HG02642 (cell line): ENCODE results near the gene SCLY.

ENCODE experiments used
- ATAC-seq: cut with Tn5 transposase; IDR thresholded peaks from one replicate; pipeline ENCODE4 v1.9.1; 2021; ENCODE audit warnings: mild to moderate bottlenecking; ENCODE audit not compliant: unreplicated experiment, poor library complexity

SCLY gene

GRCh38 chr2:238067939-238068338, 7.1 kb downstream of the SCLY start:
- ATAC-seq, result no peak

- no peak for ATAC-seq
These were observed 8.4 kb downstream of the SCLY start for GRCh38 chr2:238069021-238069709.

GRCh38 chr2:238069877-238070276, 9.1 kb downstream of the SCLY start:
- ATAC-seq, result no peak

- ATAC-seq, result no peak
These were observed 14.6 kb downstream of the SCLY start for GRCh38 chr2:238075397-238075796.

GRCh38 chr2:238077292-238077691, 16.5 kb downstream of the SCLY start:
- no peak for ATAC-seq

GRCh38 chr2:238079874-238080327, 19.1 kb downstream of the SCLY start:
- ATAC-seq, result no peak

- no peak for ATAC-seq
These were observed 19.7 kb downstream of the SCLY start for GRCh38 chr2:238080518-238080917.

- no peak for ATAC-seq
These were observed 20.3 kb downstream of the SCLY start for GRCh38 chr2:238081150-238081549.

- no peak for ATAC-seq
These were observed 20.8 kb downstream of the SCLY start for GRCh38 chr2:238081561-238081960.

- ATAC-seq, result no peak
These were observed 21.4 kb downstream of the SCLY start for GRCh38 chr2:238082151-238082550.

- ATAC-seq, result no peak
These were observed 22.0 kb downstream of the SCLY start for GRCh38 chr2:238082827-238083226.

- no peak for ATAC-seq
These were observed 23.1 kb downstream of the SCLY start for GRCh38 chr2:238083919-238084318.

GRCh38 chr2:238084761-238085160, 24.0 kb downstream of the SCLY start:
- no peak for ATAC-seq

- no peak for ATAC-seq
These were observed 25.1 kb downstream of the SCLY start for GRCh38 chr2:238085899-238086298.

- ATAC-seq, result no peak
These were observed 26.4 kb downstream of the SCLY start for GRCh38 chr2:238087211-238087610.

GRCh38 chr2:238090887-238091286, 30.1 kb downstream of the SCLY start:
- no peak for ATAC-seq

GRCh38 chr2:238091436-238092060, 30.7 kb downstream of the SCLY start:
- ATAC-seq, result no peak

- no peak for ATAC-seq
These were observed 31.8 kb downstream of the SCLY start for GRCh38 chr2:238092486-238093035.

GRCh38 chr2:238093181-238094140, 32.7 kb downstream of the SCLY start:
- no peak for ATAC-seq

- ATAC-seq, result no peak
These were observed 33.7 kb downstream of the SCLY start for GRCh38 chr2:238094438-238095022.
